Brain microvascular endothelial cell (primary cell): ENCODE measurements around the gene CEP112.

Source experiments
- DNase-seq: peaks from one replicate; pipeline ENCODE4 v3.0.0-alpha.2; 2020
- H3K27ac ChIP-seq: fragments of 250-450 bp; sonication (Bioruptor Pico); 2 replicates; pipeline ENCODE4 v1.5.1; 2020; ENCODE audit warnings: mild to moderate bottlenecking, moderate library complexity
- H3K27me3 ChIP-seq: fragments of 250-450 bp; sonication (Bioruptor Pico); replicated peaks from 2 replicates; pipeline ENCODE4 v1.5.1; 2020; ENCODE audit warnings: mild to moderate bottlenecking
- H3K36me3 ChIP-seq: fragments of 250-450 bp; sonication (Bioruptor Pico); replicated peaks from 2 replicates; pipeline ENCODE4 v1.5.1; 2020; ENCODE audit warnings: mild to moderate bottlenecking
- H3K4me3 ChIP-seq: 2 replicates; pipeline ENCODE4 v1.5.1; 2011; ENCODE audit warnings: low read depth, mild to moderate bottlenecking, control low read depth, low read length, moderate library complexity
- in situ Hi-C: cut with HindIII; loops from 2 replicates; pipeline ENCODE4 v1.10.0; 2017; ENCODE audit warnings: low sequenced_read_pairs, low pct_ligation_motif_present
- TF ChIP-seq, protein P1 (sequence below): IDR thresholded peaks from 2 replicates; pipeline ENCODE4 v1.5.1; 2011; ENCODE audit warnings: low read depth, mild to moderate bottlenecking, moderate library complexity, low read length, control low read depth, inconsistent platforms; ENCODE audit errors: missing control alignments

CEP112 gene

DNA sequence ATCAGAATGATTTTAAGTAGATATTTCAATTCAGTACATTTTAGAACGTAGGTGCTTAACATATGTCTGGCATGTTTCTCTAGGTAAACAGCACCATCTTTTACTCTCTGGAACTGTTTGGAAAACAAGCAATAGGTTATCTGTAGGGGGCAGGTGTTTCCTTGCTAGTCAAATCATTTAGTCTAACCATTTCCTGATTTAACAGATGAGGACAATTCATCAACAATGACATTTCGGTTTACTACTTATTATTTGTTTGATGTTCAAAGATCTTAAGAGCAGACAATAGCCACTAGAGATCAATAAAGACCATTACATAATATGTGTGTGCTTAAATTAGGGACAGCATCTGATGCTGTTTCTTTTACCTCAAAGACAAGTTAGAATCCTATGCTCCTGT is 173.1 kb downstream of the CEP112 start:
- no peak for DNase-seq
- Histone ChIP-seq H3K36me3 (no peaks in the 10 kb centered on the region), H3K27ac (no peak overlapping the region), H3K27me3 (no peaks in the 10 kb centered on the region), H3K4me3 (no peak overlapping the region)
- TF ChIP-seq, protein P1, sequence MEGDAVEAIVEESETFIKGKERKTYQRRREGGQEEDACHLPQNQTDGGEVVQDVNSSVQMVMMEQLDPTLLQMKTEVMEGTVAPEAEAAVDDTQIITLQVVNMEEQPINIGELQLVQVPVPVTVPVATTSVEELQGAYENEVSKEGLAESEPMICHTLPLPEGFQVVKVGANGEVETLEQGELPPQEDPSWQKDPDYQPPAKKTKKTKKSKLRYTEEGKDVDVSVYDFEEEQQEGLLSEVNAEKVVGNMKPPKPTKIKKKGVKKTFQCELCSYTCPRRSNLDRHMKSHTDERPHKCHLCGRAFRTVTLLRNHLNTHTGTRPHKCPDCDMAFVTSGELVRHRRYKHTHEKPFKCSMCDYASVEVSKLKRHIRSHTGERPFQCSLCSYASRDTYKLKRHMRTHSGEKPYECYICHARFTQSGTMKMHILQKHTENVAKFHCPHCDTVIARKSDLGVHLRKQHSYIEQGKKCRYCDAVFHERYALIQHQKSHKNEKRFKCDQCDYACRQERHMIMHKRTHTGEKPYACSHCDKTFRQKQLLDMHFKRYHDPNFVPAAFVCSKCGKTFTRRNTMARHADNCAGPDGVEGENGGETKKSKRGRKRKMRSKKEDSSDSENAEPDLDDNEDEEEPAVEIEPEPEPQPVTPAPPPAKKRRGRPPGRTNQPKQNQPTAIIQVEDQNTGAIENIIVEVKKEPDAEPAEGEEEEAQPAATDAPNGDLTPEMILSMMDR = no peak
- in situ Hi-C loops = no loop called here

DNA sequence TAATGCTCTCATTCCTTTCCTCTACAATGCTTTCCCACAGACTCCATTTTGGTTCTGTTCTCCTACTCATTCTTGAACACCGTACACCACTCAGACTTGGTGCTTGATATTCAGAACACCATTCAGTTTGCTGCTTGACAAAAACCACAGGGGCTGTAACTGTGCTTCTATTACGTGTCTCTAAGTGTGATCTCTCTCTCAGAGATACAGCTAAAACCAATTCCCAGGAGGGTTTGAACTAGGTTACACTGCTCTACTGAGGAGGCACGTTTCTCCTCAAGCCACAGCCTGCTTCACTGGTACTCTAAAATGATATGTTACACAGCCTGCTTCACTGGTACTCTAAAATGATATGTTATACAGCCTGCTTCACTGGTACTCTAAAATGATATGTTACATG is 175.7 kb downstream of the CEP112 start:
- DNase-seq = no peak
- Histone ChIP-seq H3K4me3 (no peak overlapping the region), H3K27ac (no peak overlapping the region), H3K27me3 (no peaks in the 10 kb centered on the region), H3K36me3 (no peaks in the 10 kb centered on the region)
- TF ChIP-seq, protein P1 = no peak
- in situ Hi-C loops = no loop called here

DNA sequence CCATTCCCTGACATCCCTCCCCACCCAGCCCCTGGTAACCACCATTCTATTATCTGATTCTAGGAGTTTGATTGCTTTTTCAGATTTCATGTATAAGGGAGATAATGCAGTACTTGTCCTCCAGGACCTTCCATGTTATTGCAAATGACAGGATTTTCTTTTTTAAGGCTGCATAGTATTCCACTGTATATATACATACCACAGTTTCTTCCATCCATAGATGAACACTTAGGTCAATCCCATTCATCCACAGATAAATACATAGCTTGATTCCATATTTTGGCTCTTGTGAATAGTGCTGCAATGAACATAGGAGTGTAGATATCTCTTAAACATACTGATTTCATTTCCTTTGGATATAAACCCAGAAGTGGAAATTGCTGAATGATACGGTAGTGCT is 183.3 kb downstream of the CEP112 start:
- TF ChIP-seq, protein P1 = no peak
- no peak overlapping the region for H3K4me3 ChIP-seq
- no peak for DNase-seq
- H3K27ac ChIP-seq = no peak overlapping the region
- no peaks in the 10 kb centered on the region for H3K27me3 ChIP-seq
- in situ Hi-C loops = no loop called here
- no peaks in the 10 kb centered on the region for H3K36me3 ChIP-seq

DNA sequence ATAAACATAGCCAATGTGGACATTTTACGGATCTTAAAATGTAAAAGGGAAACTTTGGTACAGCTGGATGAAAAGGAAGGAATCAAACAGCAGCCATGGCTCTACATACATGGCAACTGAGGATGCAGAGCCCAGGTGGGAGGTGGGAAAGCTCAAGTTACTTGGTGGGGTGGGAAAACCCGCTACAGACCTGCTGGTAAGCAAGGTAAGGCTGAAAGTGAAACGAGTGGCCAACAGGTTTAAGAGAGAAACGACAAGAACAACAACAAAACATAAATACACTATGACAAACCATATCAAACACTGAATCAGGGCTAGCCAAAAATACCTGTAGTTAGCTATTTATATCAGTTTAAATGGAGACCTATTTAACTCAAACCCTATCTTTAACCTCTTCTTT is 185.3 kb downstream of the CEP112 start:
- Histone ChIP-seq H3K36me3 (no peaks in the 10 kb centered on the region), H3K27me3 (no peaks in the 10 kb centered on the region), H3K27ac (no peak overlapping the region), H3K4me3 (no peak overlapping the region)
- in situ Hi-C loops = no loop called here
- DNase-seq = no peak
- TF ChIP-seq, protein P1 = no peak

DNA sequence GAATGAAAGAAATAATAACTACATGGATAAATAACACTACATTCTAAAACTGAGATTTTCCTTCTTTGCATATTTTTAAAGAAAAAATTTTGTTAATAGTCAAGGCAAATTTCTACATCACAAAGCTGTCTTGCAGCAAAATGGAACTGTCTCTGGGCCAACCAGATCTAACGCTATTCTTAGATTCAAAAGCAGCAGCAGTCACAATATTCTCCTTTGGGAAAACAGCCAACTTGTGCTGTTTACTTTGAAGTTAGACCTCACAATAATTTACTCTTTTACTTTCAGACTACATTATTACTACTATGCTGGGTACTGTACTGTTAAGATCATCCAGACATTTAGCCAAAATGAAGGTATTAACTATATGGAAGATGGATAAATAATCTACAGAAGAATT is 189.1 kb downstream of the CEP112 start:
- no peaks in the 10 kb centered on the region for H3K27me3 ChIP-seq
- H3K27ac ChIP-seq = no peak overlapping the region
- no peak for DNase-seq
- TF ChIP-seq, protein P1 = no peak
- H3K36me3 ChIP-seq = no peaks in the 10 kb centered on the region
- in situ Hi-C loops = no loop called here
- no peak overlapping the region for H3K4me3 ChIP-seq

DNA sequence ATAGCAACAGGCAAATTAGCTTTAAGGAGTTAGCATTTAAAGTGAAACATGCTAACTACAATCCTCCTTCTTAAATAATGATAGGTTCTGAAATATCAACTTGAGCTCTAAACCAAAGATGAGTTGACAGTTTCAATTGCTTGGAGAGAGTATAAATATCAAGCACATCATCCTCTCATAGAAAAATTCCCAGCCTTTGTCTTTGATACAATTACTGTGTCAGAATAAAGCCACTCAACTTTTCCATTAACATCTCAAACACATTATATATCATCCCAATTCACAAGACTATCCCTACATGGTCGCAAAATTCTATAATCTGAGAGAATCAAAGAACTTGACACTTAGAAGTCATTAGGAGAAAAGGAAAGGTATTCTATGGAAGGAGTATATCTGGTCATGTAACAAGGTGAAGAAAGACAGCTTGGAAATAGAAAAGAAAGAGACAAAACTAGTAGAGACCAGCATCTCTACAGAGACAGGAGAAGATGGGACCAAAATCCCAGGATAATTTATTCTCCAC is 189.8 kb downstream of the CEP112 start:
- no peak for DNase-seq
- Histone ChIP-seq H3K27ac (no peak overlapping the region), H3K36me3 (no peaks in the 10 kb centered on the region), H3K4me3 (no peak overlapping the region), H3K27me3 (no peaks in the 10 kb centered on the region)
- in situ Hi-C loops = no loop called here
- TF ChIP-seq, protein P1 = no peak
